H1 (cell line): ENCODE measurements around the gene TRPC4. TPM values are rescaled to one million over a fixed set of nuclear protein-coding genes. Genes with fewer than 3 reads are reported as not detected.

Experiments
- CTCF ChIA-PET: fragments of 300-600 bp; sonication (Branson Sonifier 250); formaldehyde crosslinking; loops from one replicate; lab custom pipeline; 2021; ENCODE audit not compliant: partially characterized antibody; lab: Charles Lee
- POLR2A ChIA-PET: fragments of 300-600 bp; sonication (Branson Sonifier 250); formaldehyde crosslinking; loops from one replicate; lab custom pipeline; 2021; ENCODE audit warnings: inconsistent platforms; ENCODE audit not compliant: partially characterized antibody; lab: Charles Lee
- DNase-seq, 2 experiments: peaks; one replicate each; pipeline versions ENCODE4 v3.0.0 to v3.0.0-alpha.2; 2010 to 2022; ENCODE audit warnings: low spot score in 2 of 2, low read depth in 1 of 2, mixed read lengths in 1 of 2
- FAIRE-seq: peaks from 2 replicates; lab custom pipeline; 2011; peaks lifted over from hg19 to GRCh38; lab: Jason Lieb, UNC
- H2AFZ ChIP-seq: 2 replicates; pipeline ENCODE4 v1.8.1; 2012; ENCODE audit warnings: low read length, inconsistent platforms
- H2AK5ac ChIP-seq: 2 replicates; pipeline ENCODE4 v1.6.1; 2013; ENCODE audit warnings: low read depth, low read length
- H2BK120ac ChIP-seq: replicated peaks from 2 replicates; pipeline ENCODE3; 2013; ENCODE audit warnings: low read depth, low read length, inconsistent platforms
- H2BK12ac ChIP-seq: 2 replicates; pipeline ENCODE4 v1.6.1; 2013; ENCODE audit warnings: low read depth, low read length
- H2BK15ac ChIP-seq: 2 replicates; pipeline ENCODE4 v1.6.1; 2013; ENCODE audit warnings: low read length
- H2BK20ac ChIP-seq: 2 replicates; pipeline ENCODE4 v1.6.1; 2013; ENCODE audit warnings: low read length
- H2BK5ac ChIP-seq: 2 replicates; pipeline ENCODE4 v1.6.1; 2013; ENCODE audit warnings: low read depth, low read length
- H3K14ac ChIP-seq: 2 replicates; pipeline ENCODE4 v1.6.1; 2013; ENCODE audit warnings: inconsistent platforms; ENCODE audit not compliant: insufficient read length
- H3K18ac ChIP-seq: 2 replicates; pipeline ENCODE4 v1.6.1; 2013; ENCODE audit warnings: low read length; ENCODE audit errors: extremely low read depth
- H3K23ac ChIP-seq: 2 replicates; pipeline ENCODE4 v1.6.1; 2013; ENCODE audit warnings: inconsistent platforms; ENCODE audit not compliant: insufficient read length
- H3K23me2 ChIP-seq: 2 replicates; pipeline ENCODE4 v1.6.1; 2013; ENCODE audit warnings: low read depth, low read length
- H3K27ac ChIP-seq: 2 replicates; pipeline ENCODE4 v1.6.1; 2011; ENCODE audit warnings: low read depth, low read length, inconsistent platforms
- H3K27me3 ChIP-seq, 4 experiments: replicated peaks in 1 of 4; 1 replicate in 1 of 4; 2 replicates in 3 of 4; pipeline versions ENCODE4 v1.6.1 to v1.8.1; 2011 to 2013; ENCODE audit warnings: low read length in 3 of 4, mild to moderate bottlenecking in 3 of 4, inconsistent platforms in 2 of 4, mixed read lengths in 2 of 4, moderate library complexity in 1 of 4; ENCODE audit not compliant: control insufficient read depth in 3 of 4, insufficient read depth in 3 of 4; ENCODE audit errors: extremely low read depth in 1 of 4
- H3K36me3 ChIP-seq, 4 experiments: 2 replicates each; pipeline versions ENCODE4 v1.6.1 to v1.8.1; 2011 to 2013; ENCODE audit warnings: mild to moderate bottlenecking in 4 of 4, low read length in 3 of 4, moderate library complexity in 2 of 4, control low read depth in 1 of 4, inconsistent platforms in 1 of 4; ENCODE audit not compliant: insufficient read depth in 4 of 4, control insufficient read depth in 2 of 4
- H3K4ac ChIP-seq: replicated peaks from 2 replicates; pipeline ENCODE3; 2013; ENCODE audit warnings: low read length, low read depth, mixed read lengths, inconsistent platforms; ENCODE audit not compliant: insufficient read length
- H3K4me1 ChIP-seq, 4 experiments: replicated peaks in 1 of 4; 1 replicate in 1 of 4; 2 replicates in 3 of 4; pipeline versions ENCODE4 v1.6.1 to v1.8.1; 2011 to 2013; ENCODE audit warnings: low read length in 3 of 4, inconsistent platforms in 2 of 4, mixed read lengths in 1 of 4; ENCODE audit not compliant: insufficient read depth in 4 of 4, control insufficient read depth in 3 of 4
- H3K4me2 ChIP-seq, 2 experiments: 2 replicates each; pipeline versions ENCODE4 v1.6.1 to v1.8.1; 2011 to 2013; ENCODE audit warnings: low read depth in 2 of 2, low read length in 2 of 2, control low read depth in 1 of 2, inconsistent platforms in 1 of 2, mild to moderate bottlenecking in 1 of 2; ENCODE audit not compliant: insufficient read depth in 1 of 2
- H3K4me3 ChIP-seq, 4 experiments: fragments of 200-600, 300-600 bp in 1 of 4; sonication (generic), shearing (Covaris generic), sonication (Bioruptor Twin) in 1 of 4; 2 replicates each; pipeline versions ENCODE4 v1.5.1 to v1.8.1; 2011 to 2016; ENCODE audit warnings: low read length in 4 of 4, low read depth in 3 of 4, control low read depth in 2 of 4, inconsistent platforms in 2 of 4, mild to moderate bottlenecking in 2 of 4, mixed read lengths in 1 of 4, moderate library complexity in 1 of 4; ENCODE audit not compliant: insufficient read depth in 2 of 4; ENCODE audit errors: extremely low read depth in 1 of 4
- H3K56ac ChIP-seq: replicated peaks from 2 replicates; pipeline ENCODE3; 2013; ENCODE audit warnings: low read depth, mild to moderate bottlenecking, mixed read lengths, low read length, inconsistent platforms; ENCODE audit not compliant: insufficient read length
- H3K79me1 ChIP-seq: 2 replicates; pipeline ENCODE4 v1.6.1; 2013; ENCODE audit warnings: low read depth, low read length, control low read depth
- H3K79me2 ChIP-seq, 2 experiments: 2 replicates each; pipeline versions ENCODE4 v1.6.1 to v1.8.1; 2012 to 2013; ENCODE audit warnings: low read length in 2 of 2, mild to moderate bottlenecking in 2 of 2, inconsistent platforms in 1 of 2; ENCODE audit not compliant: insufficient read depth in 2 of 2, control insufficient read depth in 1 of 2
- H3K9ac ChIP-seq, 4 experiments: replicated peaks in 1 of 4; 1 replicate in 1 of 4; 2 replicates in 3 of 4; pipeline versions ENCODE4 v1.6.1 to v1.8.1; 2011 to 2013; ENCODE audit warnings: low read depth in 3 of 4, low read length in 3 of 4, control low read depth in 2 of 4, mild to moderate bottlenecking in 2 of 4, moderate library complexity in 2 of 4, inconsistent platforms in 1 of 4; ENCODE audit errors: extremely low read depth in 1 of 4
- H3K9me3 ChIP-seq, 2 experiments: 2 replicates each; pipeline versions ENCODE4 v1.6.1 to v1.8.1; 2012 to 2013; ENCODE audit warnings: mild to moderate bottlenecking in 2 of 2, moderate library complexity in 2 of 2, control low read depth in 1 of 2, inconsistent platforms in 1 of 2, low read depth in 1 of 2, low read length in 1 of 2, mixed read lengths in 1 of 2; ENCODE audit not compliant: insufficient read depth in 2 of 2
- H4K20me1 ChIP-seq, 2 experiments: replicated peaks in 1 of 2; 2 replicates each; pipeline versions ENCODE3 to v1.8.1; 2011 to 2013; ENCODE audit warnings: inconsistent platforms in 2 of 2, low read length in 2 of 2, mild to moderate bottlenecking in 1 of 2; ENCODE audit not compliant: insufficient read depth in 2 of 2, control insufficient read depth in 1 of 2
- H4K5ac ChIP-seq: 2 replicates; pipeline ENCODE4 v1.6.1; 2013; ENCODE audit warnings: low read length, low read depth, mixed read lengths, inconsistent platforms; ENCODE audit not compliant: insufficient read length
- H4K8ac ChIP-seq: 2 replicates; pipeline ENCODE4 v1.8.0; 2013; ENCODE audit warnings: mild to moderate bottlenecking, moderate library complexity, low read length, inconsistent platforms; ENCODE audit not compliant: insufficient read depth; ENCODE audit errors: extremely low read depth
- H4K91ac ChIP-seq: replicated peaks from 2 replicates; pipeline ENCODE3; 2013; ENCODE audit warnings: low read length, mixed read lengths, inconsistent platforms; ENCODE audit not compliant: insufficient read length
- CTCF ChIP-seq, 3 experiments: IDR thresholded peaks; 1 replicate in 2 of 3; 2 replicates in 1 of 3; pipeline versions ENCODE4 v1.5.1 to v1.6.1; 2011; ENCODE audit warnings: low read length in 3 of 3, mild to moderate bottlenecking in 3 of 3, inconsistent platforms in 2 of 3, low read depth in 1 of 3, moderate library complexity in 1 of 3; ENCODE audit not compliant: insufficient read depth in 1 of 3; ENCODE audit errors: control extremely low read depth in 1 of 3
- PHF8 ChIP-seq: fragments of 200-600 bp; sonication (generic); conservative IDR thresholded peaks from 2 replicates; pipeline ENCODE4 v1.7.1; 2012; ENCODE audit warnings: low read depth, mild to moderate bottlenecking, inconsistent platforms, low read length, moderate library complexity
- POLR2AphosphoS5 ChIP-seq: IDR thresholded peaks from 2 replicates; pipeline ENCODE4 v1.6.1; 2011; ENCODE audit warnings: low read depth, low read length
- POU5F1 ChIP-seq: IDR thresholded peaks from 2 replicates; pipeline ENCODE4 v1.6.1; 2011; ENCODE audit warnings: low read depth, mild to moderate bottlenecking, low read length, moderate library complexity
- SP2 ChIP-seq: IDR thresholded peaks from 2 replicates; pipeline ENCODE4 v1.6.1; 2012; ENCODE audit warnings: mild to moderate bottlenecking, low read length, inconsistent platforms
- SP4 ChIP-seq: IDR thresholded peaks from 2 replicates; pipeline ENCODE4 v1.6.1; 2012; ENCODE audit warnings: low read length, inconsistent platforms
- WGBS, 2 experiments: shearing (Covaris generic) in 1 of 2; methylation state at CpG; one replicate each; pipeline versions ENCODE4 v1.1.6 to v1.1.7; 2013 to 2015; ENCODE audit warnings: low lambda C conversion rate in 2 of 2, mixed read lengths in 2 of 2, inconsistent platforms in 1 of 2, low coverage in 1 of 2, missing lambda C conversion rate in 1 of 2; ENCODE audit not compliant: insufficient replicate concordance in 2 of 2, insufficient coverage in 1 of 2, insufficient read length in 1 of 2; ENCODE audit errors: extremely low coverage in 1 of 2, missing lambda C conversion rate in 1 of 2; 5-methylcytosine and 5-hydroxymethylcytosine counted together
- polyA plus RNA-seq, 7 experiments: library from polyadenylated mRNA; depleted of rRNA in 3 of 7; stranded (reverse) in 5 of 7; unstranded in 2 of 7; fragments of >200 nt in 5 of 7; fragments of 200-250 nt in 2 of 7; gene quantifications; 1 replicate in 5 of 7; 2 replicates in 1 of 7; 4 replicates in 1 of 7; pipeline versions ENCODE4 v1.2.1 to v1.2.3, GENCODE V29; 2011 to 2013; ENCODE audit warnings: missing spikeins in 2 of 7, mixed read lengths in 2 of 7
- total RNA-seq: library from RNA; stranded (reverse); fragmentation: NEBNext Ultra II Directional; extraction: Animal tissue kit (Norgen Biotek cat#: 25700); gene quantifications from 2 replicates; pipeline ENCODE4 v1.2.1, GENCODE V29; 2021

Gene TRPC4
- total and polyA plus RNA-seq, 2 of the 8 experiments (the other 6 are each of a cell fraction or from before 2014, with no cell fraction given), result 12.3 to 14.7 TPM

- Histone ChIP-seq H3K56ac (no peak overlapping the region), H3K36me3 (no peaks in the 10 kb centered on the region), H3K4me1 (peaks cover 0 to 4% (median 0%) of the 10 kb centered on the region in 4 experiments; a peak in 1 of 7 replicates), H3K23me2 (no peaks in the 10 kb centered on the region), H2BK120ac (no peak overlapping the region), H3K27ac (no peak overlapping the region), H3K14ac (no peak overlapping the region), H4K20me1 (peaks cover 0 to 2% of the 10 kb centered on the region in 2 experiments), H3K79me1 (no peaks in the 10 kb centered on the region), H3K79me2 (peaks cover 0 to 55% of the 10 kb centered on the region in 2 experiments; a peak in 2 of 4 replicates), H3K4ac (no peak overlapping the region), H2BK5ac (no peak overlapping the region), H3K27me3 (no peaks in the 10 kb centered on the region), H4K5ac (no peak overlapping the region), H2AFZ (no peak overlapping the region), H2BK12ac (no peak overlapping the region), H3K4me2 (no peak overlapping the region), H3K9ac (no peak overlapping the region), H4K8ac (no peak overlapping the region), H2BK15ac (no peak overlapping the region), H3K23ac (no peak overlapping the region), H2AK5ac (no peak overlapping the region), H3K9me3 (no peaks in the 10 kb centered on the region), H4K91ac (no peak overlapping the region), H2BK20ac (no peak overlapping the region), H3K4me3 (no peak overlapping the region), H3K18ac (no peak overlapping the region)
- TF ChIP-seq CTCF (IDR thresholded peaks at IDR 0.05; ENCODE audit: control extremely low read depth in 1 of 3, insufficient read depth in 1 of 3, low read depth in 1 of 3, low read length in 3 of 3) (no peak), POU5F1 (no peak), SP4 (no peak), POLR2AphosphoS5 (no peak), SP2 (no peak), PHF8 (no peak)
- no peak for DNase-seq
- WGBS, 2 experiments, result 92% methylated on average over 3 of the region's 3 CpGs; no CpG with 5 or more reads in 1 of the 2 experiments
- no peak for FAIRE-seq
- ChIA-PET CTCF (interaction anchor here (0.6 kb wide), 1 partner anchor 22 kb away, joined by 3 read pairs; no protein-coding TSS in a partner anchor), POLR2A (no interaction called here)
These were observed 71.9 kb downstream of the TRPC4 start for GRCh38 chr13:37797631-37798030.
